DMS114 treated with DMSO at 0.1 percent for 48 hours (cell line): ENCODE results near the gene SH3BP5L.
"Not testable (repeated sequence)": the region's sequence is repeated elsewhere in the genome, so short reads cannot be mapped to it uniquely, and the experiment has no call there.

Source experiments
- DNase-seq: peaks from one replicate; lab custom pipeline; 2025; ENCODE audit not compliant: unreplicated experiment; lab: John Stamatoyannopoulos, UW

The SH3BP5L gene

GRCh38 chr1:248810727-248811513 is 14.8 kb downstream of the SH3BP5L start:
- no peak for DNase-seq

- DNase-seq, result no peak
Observed at GRCh38 chr1:248810000-248810726, 15.6 kb downstream of the SH3BP5L start.

- DNase-seq, result no peak
Observed at GRCh38 chr1:248808876-248809275, 16.8 kb downstream of the SH3BP5L start.

- DNase-seq, result peak; percentile 8
Observed at GRCh38 chr1:248807067-248807737, 18.5 kb downstream of the SH3BP5L start.

GRCh38 chr1:248805876-248806275 is 19.8 kb downstream of the SH3BP5L start:
- no peak for DNase-seq

GRCh38 chr1:248804771-248805681 is 20.7 kb downstream of the SH3BP5L start:
- no peak for DNase-seq

- DNase-seq, result not testable (repeated sequence)
Observed at GRCh38 chr1:248803501-248803900, 22.2 kb downstream of the SH3BP5L start.

GRCh38 chr1:248802454-248802853 is 23.3 kb downstream of the SH3BP5L start:
- no peak for DNase-seq

- DNase-seq, result no peak
Observed at GRCh38 chr1:248800459-248800858, 25.3 kb downstream of the SH3BP5L start.

GRCh38 chr1:248798791-248799190 is 26.9 kb downstream of the SH3BP5L start:
- DNase-seq, result no peak

- DNase-seq, result not testable (repeated sequence)
Observed at GRCh38 chr1:248794663-248795062, 31.1 kb downstream of the SH3BP5L start.

- no peak for DNase-seq
Observed at GRCh38 chr1:248793592-248793991, 32.1 kb downstream of the SH3BP5L start.

GRCh38 chr1:248792342-248792741 is 33.4 kb downstream of the SH3BP5L start:
- DNase-seq, result no peak

GRCh38 chr1:248791010-248791409 is 34.7 kb downstream of the SH3BP5L start:
- no peak for DNase-seq

GRCh38 chr1:248790456-248790855 is 35.3 kb downstream of the SH3BP5L start:
- no peak for DNase-seq

GRCh38 chr1:248789337-248789736 is 36.4 kb downstream of the SH3BP5L start:
- DNase-seq, result not testable (repeated sequence)

GRCh38 chr1:248788327-248788726 is 37.4 kb downstream of the SH3BP5L start:
- no peak for DNase-seq

- no peak for DNase-seq
Observed at GRCh38 chr1:248787430-248787829, 38.3 kb downstream of the SH3BP5L start.

GRCh38 chr1:248786156-248786555 is 39.6 kb downstream of the SH3BP5L start:
- no peak for DNase-seq

- DNase-seq, result no peak
Observed at GRCh38 chr1:248783367-248783766, 42.3 kb downstream of the SH3BP5L start.
